Keratinocyte (primary cell): Measurements from ENCODE around the gene GIMAP4. TPM values are rescaled to one million over a fixed set of nuclear protein-coding genes. Genes with fewer than 3 reads are reported as not detected.

ENCODE experiments used
- DNase-seq: peaks from one replicate; pipeline ENCODE4 v3.0.0-alpha.2; 2011; ENCODE audit warnings: low read depth, missing footprints, low spot score
- FAIRE-seq: peaks from 2 replicates; lab custom pipeline; 2011; peaks lifted over from hg19 to GRCh38; lab: Jason Lieb, UNC
- H2AFZ ChIP-seq: 2 replicates; pipeline ENCODE4 v1.6.0; 2012; ENCODE audit warnings: low read length, control low read depth, inconsistent platforms; ENCODE audit not compliant: control insufficient read depth
- H3K27ac ChIP-seq: 2 replicates; pipeline ENCODE4 v1.5.1; 2011; ENCODE audit warnings: low read length; ENCODE audit not compliant: control insufficient read depth, insufficient read depth
- H3K27me3 ChIP-seq: 3 replicates; pipeline ENCODE4 v1.6.0; 2011; ENCODE audit warnings: low read length; ENCODE audit not compliant: control insufficient read depth, insufficient read depth; ENCODE audit errors: extremely low read depth
- H3K36me3 ChIP-seq, 2 experiments: 2 replicates in 1 of 2; 3 replicates in 1 of 2; pipeline ENCODE4 v1.5.1; 2011; ENCODE audit warnings: low read length in 2 of 2, mild to moderate bottlenecking in 1 of 2; ENCODE audit not compliant: control insufficient read depth in 2 of 2, insufficient read depth in 2 of 2; ENCODE audit errors: extremely low read depth in 1 of 2
- H3K4me1 ChIP-seq: 3 replicates; pipeline ENCODE4 v1.5.1; 2011; ENCODE audit warnings: low read length; ENCODE audit not compliant: control insufficient read depth, insufficient read depth; ENCODE audit errors: extremely low read depth
- H3K4me2 ChIP-seq: 3 replicates; pipeline ENCODE4 v1.6.0; 2011; ENCODE audit warnings: low read depth, low read length; ENCODE audit not compliant: control insufficient read depth, insufficient read depth; ENCODE audit errors: extremely low read depth
- H3K4me3 ChIP-seq, 3 experiments: fragments of 200-600 bp in 1 of 3; sonication (generic) in 1 of 3; 2 replicates in 2 of 3; 3 replicates in 1 of 3; pipeline ENCODE4 v1.5.1; 2011 to 2016; ENCODE audit warnings: low read length in 3 of 3, mild to moderate bottlenecking in 3 of 3, control low read depth in 2 of 3, inconsistent platforms in 1 of 3, low read depth in 1 of 3, mixed read lengths in 1 of 3, mixed run types in 1 of 3, moderate library complexity in 1 of 3; ENCODE audit not compliant: control insufficient read depth in 2 of 3, insufficient read depth in 2 of 3; ENCODE audit errors: extremely low read depth in 1 of 3
- H3K79me2 ChIP-seq: 2 replicates; pipeline ENCODE4 v1.6.0; 2012; ENCODE audit warnings: low read length; ENCODE audit not compliant: control insufficient read depth, insufficient read depth
- H3K9ac ChIP-seq: 3 replicates; pipeline ENCODE4 v1.6.0; 2011; ENCODE audit warnings: low read length; ENCODE audit not compliant: control insufficient read depth, insufficient read depth; ENCODE audit errors: extremely low read depth
- H3K9me1 ChIP-seq: 3 replicates; pipeline ENCODE4 v1.6.0; 2011; ENCODE audit warnings: low read length; ENCODE audit not compliant: control insufficient read depth, insufficient read depth; ENCODE audit errors: extremely low read depth
- H3K9me3 ChIP-seq: 2 replicates; pipeline ENCODE4 v1.5.1; 2012; ENCODE audit warnings: low read depth, low read length; ENCODE audit not compliant: control insufficient read depth
- H4K20me1 ChIP-seq: 3 replicates; pipeline ENCODE4 v1.6.0; 2011; ENCODE audit warnings: low read length; ENCODE audit not compliant: control insufficient read depth, insufficient read depth; ENCODE audit errors: extremely low read depth
- EZH2 ChIP-seq: IDR thresholded peaks from one replicate; pipeline ENCODE4 v1.6.1; 2012; ENCODE audit warnings: inconsistent platforms, mild to moderate bottlenecking, low read length, moderate library complexity
- dilution Hi-C: fragments of 300-500 bp; cut with MboI; formaldehyde crosslinking; loops from one replicate; pipeline ENCODE4 v1.7.0; 2020; ENCODE audit warnings: low sequenced_read_pairs; ENCODE audit not compliant: extremely low pct_ligation_motif_present
- polyA plus RNA-seq, 5 experiments: library from polyadenylated mRNA; depleted of rRNA in 3 of 5; stranded (reverse) in 3 of 5; stranded (forward) in 1 of 5; unstranded in 1 of 5; fragments of >200 nt; gene quantifications; 1 replicate in 1 of 5; 2 replicates in 3 of 5; 3 replicates in 1 of 5; pipeline versions ENCODE4 v1.2.1 to v1.2.3, GENCODE V29; 2011 to 2012; ENCODE audit warnings: missing spikeins in 2 of 5, low read depth in 1 of 5, low replicate concordance in 1 of 5
- TF ChIP-seq, protein P1 (sequence below), 3 experiments: IDR thresholded peaks in 1 of 3; conservative IDR thresholded peaks in 1 of 3; optimal IDR thresholded peaks in 1 of 3; 2 replicates in 2 of 3; 3 replicates in 1 of 3; pipeline versions ENCODE3 to v1.5.1; 2011; ENCODE audit warnings: low read length in 3 of 3, mild to moderate bottlenecking in 3 of 3, moderate library complexity in 2 of 3, control low read depth in 1 of 3, inconsistent platforms in 1 of 3; ENCODE audit not compliant: insufficient read depth in 2 of 3; ENCODE audit errors: extremely low read depth in 1 of 3

The GIMAP4 gene
- polyA plus RNA-seq, 1 donor (not counting 4 experiments of a cell fraction or from before 2014, with no cell fraction given), result not detected

GRCh38 chr7:150566572-150566971, 618 bp upstream of the GIMAP4 start:
- Histone ChIP-seq H2AFZ (no peak overlapping the region), H3K27me3 (peaks cover 5% of the 10 kb centered on the region), H3K79me2 (no peaks in the 10 kb centered on the region), H3K36me3 (no peaks in the 10 kb centered on the region), H3K9me1 (no peaks in the 10 kb centered on the region), H3K9me3 (no peaks in the 10 kb centered on the region), H3K4me2 (no peak overlapping the region), H3K4me3 (no peak overlapping the region), H4K20me1 (no peaks in the 10 kb centered on the region), H3K9ac (no peak overlapping the region), H3K4me1 (no peaks in the 10 kb centered on the region), H3K27ac (no peak overlapping the region)
- dilution Hi-C loops, result no loop called here
- no peak for FAIRE-seq
- TF ChIP-seq, protein P1, sequence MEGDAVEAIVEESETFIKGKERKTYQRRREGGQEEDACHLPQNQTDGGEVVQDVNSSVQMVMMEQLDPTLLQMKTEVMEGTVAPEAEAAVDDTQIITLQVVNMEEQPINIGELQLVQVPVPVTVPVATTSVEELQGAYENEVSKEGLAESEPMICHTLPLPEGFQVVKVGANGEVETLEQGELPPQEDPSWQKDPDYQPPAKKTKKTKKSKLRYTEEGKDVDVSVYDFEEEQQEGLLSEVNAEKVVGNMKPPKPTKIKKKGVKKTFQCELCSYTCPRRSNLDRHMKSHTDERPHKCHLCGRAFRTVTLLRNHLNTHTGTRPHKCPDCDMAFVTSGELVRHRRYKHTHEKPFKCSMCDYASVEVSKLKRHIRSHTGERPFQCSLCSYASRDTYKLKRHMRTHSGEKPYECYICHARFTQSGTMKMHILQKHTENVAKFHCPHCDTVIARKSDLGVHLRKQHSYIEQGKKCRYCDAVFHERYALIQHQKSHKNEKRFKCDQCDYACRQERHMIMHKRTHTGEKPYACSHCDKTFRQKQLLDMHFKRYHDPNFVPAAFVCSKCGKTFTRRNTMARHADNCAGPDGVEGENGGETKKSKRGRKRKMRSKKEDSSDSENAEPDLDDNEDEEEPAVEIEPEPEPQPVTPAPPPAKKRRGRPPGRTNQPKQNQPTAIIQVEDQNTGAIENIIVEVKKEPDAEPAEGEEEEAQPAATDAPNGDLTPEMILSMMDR (optimal IDR thresholded peaks at IDR 0.05 in 1 of 3, IDR thresholded peaks at IDR 0.05 in 1 of 3, conservative IDR thresholded peaks at IDR 0.05 in 1 of 3; ENCODE audit: extremely low read depth in 1 of 3, insufficient read depth in 2 of 3, low read length in 3 of 3), result no peak
- no peak for TF ChIP-seq EZH2
- no peak for DNase-seq

DNA sequence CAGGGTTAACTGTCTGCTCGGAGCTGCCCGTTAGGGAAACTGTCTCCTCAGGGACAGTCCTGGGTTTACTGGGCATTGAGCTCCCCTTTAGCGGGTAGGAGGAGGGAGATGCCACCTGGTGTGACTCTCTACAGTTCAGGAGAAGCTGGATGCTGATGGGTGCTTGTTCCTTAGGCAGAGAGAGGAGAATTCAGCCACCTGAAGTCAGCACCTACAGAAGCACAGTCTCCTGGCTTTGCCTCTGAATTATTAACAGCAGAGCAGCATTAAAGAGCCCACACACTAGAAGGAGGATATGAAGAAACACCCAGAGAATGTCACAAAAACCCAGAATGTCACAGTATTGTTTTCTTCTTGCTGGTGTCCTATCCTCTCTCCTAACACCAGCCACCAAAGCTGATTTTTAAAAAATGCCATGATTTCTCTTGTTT, 696 bp downstream of the GIMAP4 start:
- Histone ChIP-seq H3K9me1 (no peaks in the 10 kb centered on the region), H2AFZ (no peak overlapping the region), H3K36me3 (no peaks in the 10 kb centered on the region), H3K27ac (no peak overlapping the region), H3K9ac (no peak overlapping the region), H3K79me2 (no peaks in the 10 kb centered on the region), H4K20me1 (no peaks in the 10 kb centered on the region), H3K9me3 (no peaks in the 10 kb centered on the region), H3K27me3 (peaks cover 5% of the 10 kb centered on the region), H3K4me1 (no peaks in the 10 kb centered on the region), H3K4me2 (no peak overlapping the region), H3K4me3 (no peak overlapping the region)
- dilution Hi-C loops, result no loop called here
- no peak for TF ChIP-seq EZH2
- TF ChIP-seq, protein P1 (optimal IDR thresholded peaks at IDR 0.05 in 1 of 3, IDR thresholded peaks at IDR 0.05 in 1 of 3, conservative IDR thresholded peaks at IDR 0.05 in 1 of 3; ENCODE audit: extremely low read depth in 1 of 3, insufficient read depth in 2 of 3, low read length in 3 of 3), result no peak
- DNase-seq, result no peak
- no peak for FAIRE-seq
